GM15510 (cell line): Measurements from ENCODE around the gene RHOV.

Source experiments
- POLR2A ChIP-seq: IDR thresholded peaks from 3 replicates; pipeline ENCODE4 v1.6.1; 2011; ENCODE audit warnings: borderline replicate concordance; ENCODE audit not compliant: insufficient read length; ENCODE audit errors: extremely low read depth

Gene RHOV

DNA sequence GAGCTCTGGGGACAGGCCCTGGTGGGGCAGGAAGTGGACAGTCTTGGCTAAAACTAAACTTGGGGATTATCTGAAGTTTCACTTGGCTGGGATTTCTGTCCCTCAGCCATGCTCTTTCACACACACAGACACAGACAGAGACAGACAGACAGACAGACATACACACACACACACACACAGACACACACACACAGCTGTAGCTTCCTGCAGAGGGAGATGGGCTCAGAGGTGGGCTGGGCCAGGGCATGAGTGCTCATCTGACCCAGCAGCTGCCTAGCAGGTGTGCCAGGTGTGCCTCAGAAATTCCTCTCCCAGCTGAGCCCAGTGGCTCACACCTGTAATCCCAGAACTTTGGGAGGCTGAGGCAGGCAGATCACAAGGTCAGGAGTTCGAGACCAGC lies 3.3 kb downstream of the RHOV start:
- TF ChIP-seq POLR2A = no peak

DNA sequence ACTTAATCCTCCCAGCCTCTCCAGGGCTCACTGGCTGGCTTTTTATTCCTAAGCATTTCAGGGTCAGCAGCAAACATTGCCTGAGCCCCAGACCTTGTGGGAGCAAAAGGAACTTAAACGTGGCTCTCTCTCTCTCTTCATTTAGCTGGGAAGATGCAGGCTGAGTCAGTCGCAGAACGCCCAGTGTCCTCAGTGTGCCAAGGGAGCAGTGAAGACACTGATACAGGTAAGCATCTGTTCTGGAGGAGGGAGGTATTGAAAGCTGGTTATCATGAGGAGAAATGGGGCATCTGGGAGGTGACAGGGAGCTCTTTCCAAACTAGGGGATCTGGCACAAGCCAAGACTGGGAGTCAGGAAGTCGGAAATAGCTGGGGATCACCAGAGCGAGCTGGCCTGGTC lies 4.3 kb downstream of the RHOV start:
- TF ChIP-seq POLR2A = no peak

DNA sequence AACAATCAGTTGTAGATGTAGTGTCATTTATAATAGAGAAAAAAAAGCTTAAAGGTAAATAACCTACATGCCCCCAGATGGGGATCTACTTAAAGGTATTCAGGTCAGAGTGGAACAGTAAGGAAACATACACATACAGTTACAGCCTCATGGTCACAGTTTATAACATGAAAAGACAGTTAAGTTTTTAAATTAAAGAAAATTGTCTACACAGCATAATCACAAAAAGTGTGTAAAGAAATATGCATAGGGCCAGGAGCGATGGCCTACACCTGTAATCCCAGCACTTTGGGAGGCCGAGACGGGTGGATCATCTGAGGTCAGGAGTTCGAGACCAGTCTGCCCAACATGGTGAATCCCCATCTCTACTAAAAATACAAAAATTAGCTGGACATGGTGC lies 6.8 kb downstream of the RHOV start:
- TF ChIP-seq POLR2A = no peak

DNA sequence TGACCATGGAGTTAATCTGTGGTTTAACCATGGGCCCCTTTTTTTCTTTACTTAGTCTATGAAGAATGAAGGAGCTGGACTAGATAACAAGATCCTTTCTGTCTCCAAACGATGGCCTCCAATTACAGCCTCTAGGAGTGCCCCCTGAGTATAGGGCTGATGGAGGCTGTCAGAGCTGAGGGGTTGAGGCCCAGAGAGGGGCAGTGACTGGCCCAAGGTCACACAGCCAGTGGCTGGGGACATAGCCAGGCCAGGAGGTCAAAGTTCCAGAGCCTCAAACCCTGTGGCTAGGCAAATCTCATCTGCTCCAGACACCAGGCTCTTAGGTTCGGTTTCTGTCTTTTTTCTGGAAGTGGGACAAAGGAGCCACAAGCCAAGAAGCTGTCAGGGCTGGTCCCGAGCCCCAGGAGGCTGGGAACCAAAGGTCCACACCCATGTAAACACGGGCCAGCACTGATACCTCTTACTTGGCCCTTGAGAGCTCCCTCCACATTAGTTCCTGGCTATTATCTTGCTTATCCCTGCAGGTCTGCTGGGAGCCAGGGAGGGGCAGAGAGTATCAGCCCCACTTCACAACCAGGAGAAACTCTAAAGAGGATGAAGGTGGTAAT lies 10.3 kb downstream of the RHOV start:
- no peak for TF ChIP-seq POLR2A

DNA sequence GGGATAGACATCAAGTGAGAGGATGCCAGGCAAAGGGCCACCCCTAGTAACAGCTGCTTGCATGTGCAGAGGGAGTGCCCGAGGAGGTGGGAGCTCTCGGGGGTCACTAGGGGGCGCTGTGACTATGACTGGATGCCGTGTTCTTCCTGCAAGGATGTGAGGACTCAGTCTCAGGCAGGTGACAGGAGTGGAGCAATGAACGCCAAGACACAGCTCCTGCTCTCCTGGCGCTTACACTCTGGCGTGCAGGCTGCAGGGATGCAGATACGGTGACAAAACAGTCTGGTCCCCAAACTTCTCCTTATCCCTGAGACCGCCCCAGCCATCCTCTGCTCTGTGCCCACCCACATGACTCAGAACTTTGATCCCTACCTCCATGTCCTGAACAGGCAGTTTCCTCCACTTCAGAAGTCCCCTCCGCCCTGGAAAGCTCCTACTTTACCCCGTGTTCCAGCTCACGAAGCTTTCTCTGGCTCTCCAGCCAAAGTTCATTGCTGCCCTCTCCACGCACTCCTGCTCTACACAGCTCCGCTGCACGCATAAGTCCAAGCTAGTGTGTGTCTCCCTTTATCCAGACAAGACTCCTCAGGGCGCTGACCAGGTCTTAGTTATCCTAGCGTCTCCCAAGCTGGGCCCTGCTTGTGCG lies 14.7 kb downstream of the RHOV start:
- TF ChIP-seq POLR2A = no peak

DNA sequence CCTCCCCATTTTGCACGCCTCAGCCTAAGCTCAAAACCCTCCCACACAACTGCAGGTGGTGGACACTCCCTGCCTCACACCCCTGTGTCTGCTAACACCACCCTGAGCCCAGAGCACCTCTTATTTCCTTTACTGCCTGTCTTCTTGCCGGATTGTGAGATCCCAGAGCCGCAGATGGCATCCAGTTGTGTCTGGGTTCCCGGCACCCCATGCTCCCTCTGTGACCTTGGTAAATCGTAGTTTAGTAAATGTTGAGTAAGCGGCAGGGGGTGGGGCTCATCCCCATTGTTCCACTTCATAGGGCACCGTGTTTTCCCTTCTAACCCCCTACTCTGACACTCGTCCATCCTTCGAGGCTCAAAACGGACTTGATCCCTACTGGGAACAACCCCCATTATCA lies 15.3 kb downstream of the RHOV start:
- TF ChIP-seq POLR2A = no peak

- no peak for TF ChIP-seq POLR2A
These were observed 16.3 kb downstream of the RHOV start for GRCh38 chr15:40857601-40858341.

GRCh38 chr15:40856746-40857145 lies 17.3 kb downstream of the RHOV start:
- TF ChIP-seq POLR2A = no peak

- no peak for TF ChIP-seq POLR2A
These were observed 18.3 kb downstream of the RHOV start for GRCh38 chr15:40855706-40856234.

DNA sequence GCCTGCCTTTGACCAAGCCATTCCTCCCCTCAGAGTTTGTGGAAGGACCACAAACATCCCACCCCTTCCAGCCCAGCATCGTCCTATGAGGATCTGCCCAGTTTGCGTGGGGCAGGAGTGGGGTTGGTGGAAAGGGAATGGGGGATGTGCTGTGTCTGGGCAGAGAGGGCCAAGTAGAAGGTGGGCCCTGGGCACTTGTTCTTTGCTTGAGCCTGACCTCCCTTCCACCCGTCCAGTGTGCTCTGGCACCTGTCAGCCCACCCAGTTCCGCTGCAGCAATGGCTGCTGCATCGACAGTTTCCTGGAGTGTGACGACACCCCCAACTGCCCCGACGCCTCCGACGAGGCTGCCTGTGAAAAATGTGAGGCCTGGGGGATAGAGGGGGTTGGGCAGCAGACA lies 19.9 kb downstream of the RHOV start:
- no peak for TF ChIP-seq POLR2A

DNA sequence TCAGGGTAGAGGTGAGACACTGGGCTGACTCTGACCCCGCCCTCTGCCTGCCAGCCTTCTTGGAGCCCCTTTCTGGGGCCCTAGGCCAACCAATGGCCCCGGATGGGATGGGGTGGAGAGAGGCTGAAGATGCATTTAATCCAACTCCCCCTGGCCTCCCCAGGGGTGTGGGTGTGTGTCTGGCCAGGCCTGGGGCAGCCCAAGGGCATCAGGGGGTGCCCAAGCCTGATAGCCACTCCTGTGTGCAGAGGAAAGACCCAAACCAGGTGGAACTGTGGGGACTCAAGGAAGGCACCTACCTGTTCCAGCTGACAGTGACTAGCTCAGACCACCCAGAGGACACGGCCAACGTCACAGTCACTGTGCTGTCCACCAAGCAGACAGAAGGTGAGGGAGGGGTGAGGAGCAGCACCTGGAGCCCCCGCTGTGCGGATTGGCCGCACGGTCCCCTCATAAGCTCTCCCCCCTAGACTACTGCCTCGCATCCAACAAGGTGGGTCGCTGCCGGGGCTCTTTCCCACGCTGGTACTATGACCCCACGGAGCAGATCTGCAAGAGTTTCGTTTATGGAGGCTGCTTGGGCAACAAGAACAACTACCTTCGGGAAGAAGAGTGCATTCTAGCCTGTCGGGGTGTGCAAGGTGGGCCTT lies 20.7 kb downstream of the RHOV start:
- no peak for TF ChIP-seq POLR2A

- no peak for TF ChIP-seq POLR2A
These were observed 21.5 kb downstream of the RHOV start for GRCh38 chr15:40852529-40852928.

DNA sequence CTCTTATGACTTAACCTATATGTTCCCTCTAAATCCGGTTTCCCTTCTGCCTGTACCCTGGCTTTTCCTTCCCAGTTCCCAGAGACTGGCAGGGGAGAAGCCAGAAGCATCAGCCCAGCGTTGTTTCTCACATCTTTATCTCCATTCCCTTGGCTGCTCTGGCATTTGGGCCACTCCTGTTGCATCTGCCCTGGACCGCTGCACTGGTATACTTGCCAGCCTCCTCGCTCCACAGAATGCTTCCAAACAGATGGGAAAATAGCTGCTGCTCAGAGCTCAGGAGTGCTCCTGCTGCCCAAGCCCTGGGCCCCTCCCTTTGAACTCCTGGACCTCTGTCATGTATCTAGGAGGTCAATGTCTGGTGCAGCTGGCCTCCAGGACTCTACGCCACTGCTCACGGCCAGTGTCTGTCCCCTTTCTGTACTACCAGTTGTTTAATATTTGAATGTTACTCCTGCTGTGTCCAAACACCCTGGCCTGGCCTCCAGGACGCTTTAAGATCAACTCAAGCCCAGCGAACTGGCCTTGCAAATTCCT lies 23.4 kb downstream of the RHOV start:
- TF ChIP-seq POLR2A = no peak

GRCh38 chr15:40847223-40847961 lies 26.6 kb downstream of the RHOV start:
- TF ChIP-seq POLR2A = no peak
